GM19468 (cell line): Measurements from ENCODE around the gene RPL28.

Experiments
- ATAC-seq: cut with Tn5 transposase; IDR thresholded peaks from one replicate; pipeline ENCODE4 v1.9.1; 2021; ENCODE audit warnings: mild to moderate bottlenecking, moderate library complexity, moderate number of reproducible peaks; ENCODE audit not compliant: unreplicated experiment; ENCODE audit errors: extremely low read depth

RPL28 gene

DNA sequence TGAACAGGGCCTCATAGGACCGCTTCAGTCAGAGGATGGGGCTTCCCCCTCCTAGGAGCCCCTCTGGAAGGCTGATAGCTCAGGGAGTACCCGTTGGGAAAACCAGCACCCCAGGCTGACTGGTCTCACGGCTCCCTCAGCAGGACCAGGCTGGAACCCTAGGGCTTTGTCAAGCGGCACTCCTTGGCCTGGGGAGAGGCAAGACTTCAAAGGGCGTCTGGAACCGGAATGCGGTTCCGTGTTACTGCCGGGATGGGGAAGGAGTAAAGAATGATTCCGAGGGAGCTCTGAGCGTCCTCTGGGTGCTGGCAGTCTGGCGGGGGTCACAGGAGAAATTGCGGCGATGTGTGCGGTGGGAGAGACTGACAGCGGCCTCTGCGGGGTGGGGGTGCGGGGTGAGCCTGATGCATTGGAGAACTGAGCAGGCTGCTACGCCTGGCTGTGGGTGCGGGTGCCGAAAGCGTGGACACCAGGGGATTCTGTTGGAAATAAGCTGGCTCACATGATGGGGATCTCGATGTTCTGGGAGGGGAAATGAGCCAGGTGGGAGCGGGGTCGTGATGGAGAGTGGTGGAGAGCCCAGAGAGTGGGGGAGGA lies 33.1 kb upstream of the RPL28 start:
- no peak for ATAC-seq

DNA sequence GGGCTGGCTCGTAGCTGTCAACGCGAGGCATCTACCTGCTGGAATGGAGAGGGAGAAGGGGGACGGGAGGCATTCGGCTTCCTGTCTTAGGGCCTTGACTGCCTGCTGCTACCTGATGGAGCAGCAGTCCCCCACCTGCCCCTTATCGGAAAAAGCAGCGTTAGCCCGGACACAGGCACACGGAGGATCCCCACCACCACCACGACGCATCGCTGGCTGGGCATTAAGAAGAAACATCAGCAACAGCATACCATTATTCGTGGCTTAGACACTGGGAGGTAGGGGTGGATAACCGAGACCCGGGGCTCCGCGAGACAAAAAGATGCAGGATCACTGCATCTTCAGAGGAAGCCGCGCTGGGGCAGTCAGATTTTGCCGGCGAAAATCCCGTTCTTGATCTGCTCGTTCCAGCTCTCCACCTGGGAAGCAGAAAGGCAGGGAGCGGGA lies 32.4 kb upstream of the RPL28 start:
- ATAC-seq, result no peak

DNA sequence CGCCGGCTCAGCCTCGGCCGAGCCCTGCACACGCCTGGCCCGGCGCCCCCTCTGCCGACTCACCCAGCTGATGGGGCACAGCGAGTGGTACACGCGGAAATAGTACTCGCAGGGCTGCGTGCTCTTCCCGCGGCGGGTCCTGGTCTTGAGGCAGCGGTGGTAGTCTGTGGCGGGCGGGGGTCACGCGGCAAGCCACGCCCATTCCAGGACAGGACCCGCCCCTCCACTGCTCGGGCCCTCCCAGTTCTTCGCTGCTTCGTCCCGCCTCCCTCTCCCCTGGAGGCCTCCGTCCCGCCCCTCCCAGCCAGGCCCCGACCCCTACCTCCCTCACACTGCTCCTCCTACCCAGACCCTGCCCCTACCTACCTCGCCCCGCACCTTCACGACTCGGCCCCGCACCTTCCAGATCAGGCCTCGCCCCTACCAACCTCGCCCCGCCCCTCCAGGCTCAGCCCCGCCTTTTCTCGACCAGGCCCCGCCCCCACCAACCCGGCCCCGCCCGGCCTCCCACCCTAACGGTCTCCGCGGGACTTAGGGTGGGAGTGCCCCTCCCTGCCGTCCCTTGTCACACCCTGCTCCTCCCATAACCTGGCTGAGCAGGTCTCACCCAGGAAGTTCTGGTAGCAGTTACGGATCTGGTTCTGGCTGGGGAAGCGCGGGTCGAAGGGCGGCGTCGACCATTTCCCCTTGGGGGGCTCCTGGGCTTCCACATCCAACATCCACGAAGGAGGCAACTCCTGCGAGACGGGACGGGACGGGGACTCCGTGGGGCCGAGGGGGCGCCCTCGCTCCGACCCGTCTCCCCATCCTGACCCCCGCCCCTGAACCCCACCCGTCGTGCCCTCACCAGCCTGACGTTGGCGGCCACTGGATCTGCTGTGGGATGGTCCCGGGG lies 31.7 kb upstream of the RPL28 start:
- ATAC-seq, result no peak

DNA sequence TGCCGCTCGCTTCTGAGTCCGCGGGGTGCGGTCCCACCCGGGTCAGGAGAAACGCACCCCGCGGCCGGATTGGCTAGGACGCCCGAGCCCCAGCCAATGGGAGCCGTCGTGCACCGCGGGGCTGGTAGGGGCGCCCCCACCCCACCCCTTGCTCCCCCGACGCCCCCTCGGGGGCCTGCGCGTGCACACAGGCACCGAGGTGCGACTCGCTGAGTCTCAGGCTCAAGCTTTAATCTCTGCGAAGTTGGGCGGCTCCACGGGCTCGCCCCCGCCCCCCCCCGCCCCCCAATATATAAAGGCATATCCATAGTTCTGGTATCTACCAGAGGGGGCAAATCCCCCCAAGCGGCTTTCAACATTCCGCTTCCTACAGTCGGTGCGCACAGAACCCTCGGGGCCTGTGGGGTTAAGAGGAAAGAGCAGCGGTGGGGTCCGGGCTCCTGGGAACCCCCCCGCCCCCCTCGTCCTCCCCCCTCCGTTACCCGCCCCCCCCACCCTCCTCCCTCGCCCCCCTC lies 31.0 kb upstream of the RPL28 start, which contains the start of gene COX6B2:
Gene COX6B2 (minus strand): TSS at position 22 of the 515 bp plus-strand sequence. CDS start 198 bp downstream, outside the sequence.
- no peak for ATAC-seq

DNA sequence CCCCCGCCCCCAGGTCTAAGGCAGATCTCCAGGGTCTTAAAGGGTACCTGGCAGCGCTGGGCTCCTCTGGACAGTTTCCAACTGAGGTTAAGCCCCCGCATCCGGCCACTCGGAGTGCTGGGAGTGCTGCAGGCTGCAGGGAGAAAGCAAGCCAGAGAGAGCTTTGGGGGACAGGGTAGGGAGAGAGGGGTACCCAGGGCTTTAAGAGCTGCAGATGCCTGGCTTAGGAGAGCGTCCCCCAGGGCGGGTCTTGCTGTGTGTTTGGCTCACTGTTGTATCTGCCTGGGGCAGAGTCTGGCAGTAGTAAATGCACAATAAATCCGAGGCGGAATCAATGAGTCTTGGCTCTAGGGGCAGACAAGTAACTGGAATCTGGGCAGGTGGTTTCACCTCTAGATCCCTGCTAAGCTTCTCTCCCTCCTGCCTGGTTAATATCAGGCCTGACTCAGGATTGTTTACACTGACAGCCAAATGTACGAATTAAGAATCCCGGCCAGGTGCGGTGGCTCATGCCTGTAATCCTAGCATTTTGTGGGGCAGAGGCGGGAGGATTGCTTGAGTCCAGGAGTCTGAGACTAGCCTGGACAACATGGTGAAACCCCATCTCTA lies 30.4 kb upstream of the RPL28 start:
- ATAC-seq, result no peak

DNA sequence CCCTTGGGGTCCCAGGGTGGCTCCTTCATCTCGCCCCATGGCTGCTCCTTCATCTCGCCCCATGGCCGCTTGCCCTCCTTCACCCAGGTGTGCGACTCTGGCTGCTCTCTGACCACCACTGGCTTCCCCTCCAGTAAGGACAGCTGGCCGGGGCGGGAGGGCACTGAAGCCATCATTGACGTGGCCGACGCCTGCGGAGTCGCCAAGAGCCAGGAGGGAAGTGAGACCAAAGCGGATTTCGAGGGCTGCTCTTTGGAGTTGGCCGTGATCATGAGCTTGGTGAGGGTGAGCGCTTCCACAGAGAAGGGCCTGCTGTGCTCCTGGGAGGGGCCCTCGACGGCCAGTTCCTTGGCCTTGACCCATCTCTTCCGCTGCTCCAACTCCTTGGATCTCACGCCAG lies 27.2 kb upstream of the RPL28 start:
- no peak for ATAC-seq

DNA sequence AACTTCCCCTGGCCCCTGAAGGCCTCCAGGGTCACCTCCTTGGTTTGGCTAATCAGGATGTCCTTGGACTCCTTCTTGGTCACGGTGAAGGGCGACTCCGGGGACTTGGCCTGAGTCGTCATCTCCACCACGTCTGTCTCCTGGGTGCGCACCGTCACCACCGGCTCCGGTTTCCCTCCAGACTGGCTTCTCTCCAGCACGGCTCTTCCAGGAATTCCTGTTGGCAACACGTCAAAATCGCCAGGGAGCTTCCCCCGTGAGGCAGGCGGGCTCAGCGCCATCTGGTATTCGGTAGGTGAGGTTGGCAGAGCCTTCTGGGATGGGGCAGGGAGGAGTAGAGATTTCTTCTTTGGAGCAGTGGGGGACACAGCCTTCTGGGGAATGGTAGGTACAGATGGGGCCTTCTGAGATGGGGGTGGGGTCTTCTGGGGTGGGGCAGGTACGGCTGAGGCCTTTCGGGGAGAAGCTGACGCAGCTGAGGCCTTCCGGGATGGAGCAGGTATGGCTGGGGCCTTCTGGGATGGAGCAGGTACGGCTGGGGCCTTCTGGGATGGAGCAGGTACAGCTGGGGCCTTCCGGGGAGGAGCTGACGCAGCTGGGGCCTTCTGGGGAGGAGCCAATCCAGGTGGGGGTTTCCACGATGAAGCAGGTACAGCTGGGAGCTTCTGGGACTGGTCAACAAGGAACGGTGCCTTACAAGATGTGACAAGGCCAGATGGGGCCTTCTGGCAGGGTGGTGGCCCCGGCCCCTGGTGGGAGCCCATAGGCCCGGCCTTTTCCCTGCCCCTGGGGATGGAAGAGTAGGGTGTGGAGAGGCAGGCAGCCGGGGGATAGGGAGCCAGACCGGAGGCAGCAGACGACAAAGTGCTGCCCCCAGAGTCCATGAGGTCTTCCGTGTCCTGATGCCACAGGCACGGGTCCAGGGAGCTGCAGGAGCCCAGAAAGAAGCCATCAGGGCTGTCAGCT lies 26.5 kb upstream of the RPL28 start:
- ATAC-seq, result no peak

DNA sequence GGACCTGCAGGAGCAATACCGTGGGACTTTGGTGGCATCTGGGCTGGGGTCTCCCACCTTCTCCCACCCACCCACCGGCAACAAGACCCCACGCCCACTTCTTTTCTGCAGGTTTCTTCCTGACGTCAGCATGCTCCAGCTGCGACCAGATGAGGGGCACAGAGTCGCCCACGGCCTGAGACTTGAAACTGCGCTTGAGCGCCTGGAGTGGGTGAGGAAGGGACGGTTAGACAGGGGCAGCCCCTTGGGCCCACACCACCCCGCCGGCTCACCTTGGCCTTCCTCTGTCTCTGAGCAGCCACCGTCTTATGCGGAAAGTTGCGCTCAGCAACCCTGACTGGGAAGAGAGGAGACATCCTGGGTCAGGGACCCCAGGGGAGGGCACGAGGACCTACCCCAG lies 24.8 kb upstream of the RPL28 start:
- ATAC-seq, result no peak

DNA sequence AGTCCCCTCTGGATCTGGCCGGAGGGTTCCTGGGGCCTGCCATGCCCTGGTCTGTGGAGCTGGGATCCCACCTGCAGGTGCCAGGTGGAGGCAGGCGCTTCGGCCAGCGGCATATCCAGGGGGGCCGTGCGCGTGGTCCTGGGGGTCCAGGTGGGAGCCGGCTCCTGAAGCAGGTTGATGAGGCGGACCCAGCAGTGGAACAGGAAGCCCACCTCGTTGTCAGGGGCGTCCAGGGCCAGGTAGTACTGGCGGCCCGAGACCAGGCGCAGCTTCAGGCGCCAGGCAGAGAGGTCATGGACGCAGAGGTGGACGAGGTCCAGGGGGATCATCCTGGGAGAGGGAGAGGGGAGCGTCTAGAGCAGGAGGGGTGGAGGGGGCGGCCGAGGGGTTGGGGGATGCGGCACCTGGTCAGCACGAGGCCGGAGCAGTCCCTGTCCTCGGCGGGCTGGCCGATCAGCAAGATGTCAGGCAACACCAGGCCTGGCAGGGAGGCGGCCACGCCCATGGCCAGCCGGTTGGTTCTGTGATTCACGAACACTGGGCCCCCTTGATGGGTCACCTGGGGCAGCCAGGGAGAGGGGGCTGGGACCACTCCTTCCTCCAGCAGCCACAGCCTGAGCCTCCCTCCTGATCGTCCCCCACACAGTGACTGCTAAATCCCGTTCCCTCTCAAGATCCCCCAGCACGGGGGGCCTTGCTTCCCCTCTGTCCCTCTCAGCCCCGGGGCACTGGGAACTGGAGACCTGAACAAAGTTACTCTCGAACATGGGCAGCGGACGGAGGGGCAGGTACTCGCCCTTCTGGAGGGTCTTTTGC lies 23.4 kb upstream of the RPL28 start:
- ATAC-seq, result no peak

DNA sequence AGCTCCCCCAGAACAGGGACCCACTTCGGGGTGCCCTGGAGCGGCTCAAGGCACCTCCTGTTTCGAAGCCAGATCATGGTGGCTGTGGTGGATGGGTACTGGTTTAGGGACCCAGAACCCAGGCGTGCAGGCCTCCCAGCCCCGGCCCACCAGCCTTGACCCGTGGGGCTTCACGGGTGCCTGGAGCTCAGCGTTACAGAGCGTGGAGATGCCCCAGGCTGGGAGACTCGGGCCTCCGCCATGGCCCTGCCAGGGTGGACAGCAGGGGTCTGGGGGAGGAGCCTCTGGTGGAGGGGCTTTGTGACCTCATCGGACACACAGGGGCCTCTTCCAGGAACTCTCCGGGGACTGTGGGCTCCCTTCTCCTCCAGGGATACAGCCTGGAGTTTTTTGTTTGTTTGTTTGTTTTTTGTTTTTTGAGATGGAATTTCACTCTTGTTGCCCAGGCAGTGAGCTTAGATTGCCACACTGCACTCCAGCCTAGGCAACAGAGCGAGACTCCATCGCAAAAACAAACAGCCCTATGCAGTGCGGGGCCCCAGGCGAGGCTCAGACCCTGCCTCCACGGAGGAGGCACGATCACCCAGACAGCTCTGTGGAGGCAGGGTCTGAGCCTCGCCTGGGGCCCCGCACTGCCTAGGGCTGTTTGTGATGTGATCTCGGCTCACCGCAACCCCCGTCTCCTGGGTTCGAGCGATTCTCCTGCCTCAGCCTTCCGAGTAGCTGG lies 22.6 kb upstream of the RPL28 start, which contains the start of gene GARIN5B:
Gene GARIN5B (minus strand): TSS at position 271 of the 727 bp plus-strand sequence. CDS start 194 bp downstream, at position 77.
- no peak for ATAC-seq

DNA sequence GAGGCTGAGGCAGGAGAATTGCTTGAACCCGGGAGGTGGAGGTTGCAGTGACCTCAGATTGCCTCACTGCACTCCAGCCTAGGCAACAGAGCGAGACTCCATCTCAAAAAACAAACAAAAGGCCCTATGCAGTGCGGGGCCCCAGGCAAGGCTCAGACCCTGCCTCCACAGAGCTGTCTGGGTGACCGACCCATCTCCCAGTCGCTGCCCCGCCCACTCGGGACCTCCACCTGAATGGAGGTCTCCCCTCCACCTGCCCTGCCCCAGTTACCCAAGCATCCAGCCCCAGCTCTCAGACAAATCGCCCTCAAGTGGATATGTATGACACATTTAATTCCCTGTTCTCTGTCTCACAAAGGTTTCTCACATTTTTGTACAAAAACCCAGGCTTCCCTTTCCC lies 20.5 kb upstream of the RPL28 start:
- no peak for ATAC-seq

DNA sequence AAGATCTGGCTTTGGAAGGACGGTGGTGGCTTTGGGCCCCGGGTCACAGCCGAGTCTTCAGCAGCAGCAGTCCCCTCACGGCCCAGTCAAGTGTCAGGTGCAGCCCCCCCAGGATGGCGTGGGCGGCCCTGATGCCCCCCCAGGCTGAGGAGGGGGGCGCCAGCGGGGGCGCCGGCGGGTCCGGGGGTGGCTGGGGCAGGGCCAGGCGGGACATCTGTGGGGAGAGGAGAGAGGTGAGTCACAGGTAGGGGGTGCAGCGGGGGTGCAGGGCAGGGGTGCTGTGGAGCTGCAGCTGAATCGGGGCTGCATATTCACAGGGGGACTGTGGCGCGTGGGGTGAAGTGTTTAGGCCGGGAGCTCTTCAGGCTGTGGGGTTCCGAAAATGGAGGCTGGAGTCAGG lies 19.8 kb upstream of the RPL28 start:
- ATAC-seq, result no peak

DNA sequence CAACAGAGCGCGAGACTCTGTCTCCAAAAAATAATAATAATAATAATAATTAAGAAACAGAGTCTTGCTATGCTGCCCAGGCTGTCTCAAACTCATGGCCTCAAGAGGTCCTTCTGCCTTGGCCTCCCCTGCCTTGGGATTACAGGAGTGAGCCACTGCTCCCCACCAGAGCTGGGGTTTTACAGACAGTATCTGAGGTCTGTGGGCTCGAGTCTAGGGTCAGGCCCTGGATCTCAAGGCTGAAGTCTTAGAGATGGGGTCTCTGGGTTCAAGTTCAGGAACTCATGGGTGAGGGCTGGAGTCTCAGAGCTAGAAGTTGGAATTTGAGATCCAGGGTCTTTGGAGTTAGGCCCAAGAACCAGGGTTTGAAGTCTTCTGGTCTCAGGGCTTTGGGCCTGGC lies 18.9 kb upstream of the RPL28 start:
- ATAC-seq, result no peak

DNA sequence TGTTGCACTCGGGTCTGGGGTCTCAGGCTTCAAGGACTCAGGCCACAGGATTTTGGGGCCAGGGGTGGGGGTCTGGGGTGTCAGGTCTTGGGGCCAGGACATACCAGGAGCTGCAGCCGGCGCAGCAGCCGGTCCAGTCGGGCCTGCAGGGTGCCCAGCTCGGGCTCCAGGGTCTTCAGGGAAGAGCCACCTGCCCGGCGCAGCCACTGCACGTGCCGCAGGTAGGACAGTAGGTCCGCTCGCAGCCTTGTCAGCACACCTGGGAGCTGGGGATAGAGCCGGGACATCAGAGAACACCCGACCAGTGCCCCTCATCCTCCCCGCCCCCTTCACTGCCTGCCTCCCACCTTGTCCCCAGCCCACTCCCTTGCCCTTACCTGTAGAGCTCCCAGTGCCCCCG lies 17.6 kb upstream of the RPL28 start:
- no peak for ATAC-seq

DNA sequence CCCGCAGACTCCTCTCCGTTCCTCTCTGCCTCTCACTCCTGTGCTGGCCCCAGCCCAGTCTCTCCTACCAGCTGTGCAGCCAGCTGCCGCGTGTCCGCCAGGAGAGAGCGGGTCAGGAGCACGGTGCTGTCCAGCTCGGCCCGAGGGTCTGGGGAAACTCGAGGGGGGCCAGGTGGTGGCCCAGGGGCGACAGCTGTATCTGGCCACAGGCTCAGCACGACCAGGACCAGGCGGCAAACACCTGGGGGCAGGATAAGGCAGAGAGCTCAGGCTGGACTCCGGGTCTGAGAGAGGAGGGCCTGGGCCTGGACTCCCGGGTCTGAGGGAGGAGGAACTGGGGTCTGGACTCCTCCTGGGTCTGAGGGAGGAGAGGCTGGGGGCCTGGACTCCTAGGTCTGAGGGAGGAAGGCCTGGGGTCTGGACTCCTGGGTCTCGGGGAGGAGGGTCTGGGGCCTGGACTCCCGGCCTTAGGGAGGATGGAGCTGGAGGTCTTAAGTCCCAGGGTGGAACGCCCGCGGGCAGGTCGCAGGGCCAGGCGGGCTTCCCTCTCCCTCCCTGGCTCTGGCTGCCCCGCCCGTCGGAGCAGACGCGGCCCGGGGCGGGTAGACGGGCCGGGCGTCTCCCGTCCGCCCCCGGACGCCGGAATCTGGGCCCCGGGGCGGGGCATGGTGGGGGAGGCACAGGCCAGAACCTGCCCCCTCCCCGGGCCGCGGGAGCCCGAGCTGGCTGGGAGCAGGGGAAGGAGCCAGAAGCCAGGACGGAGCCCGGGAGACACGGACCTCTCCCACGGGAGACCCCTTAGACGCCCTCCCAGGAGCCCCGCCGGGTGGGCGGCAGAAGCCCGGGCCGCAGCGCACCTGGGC lies 16.8 kb upstream of the RPL28 start:
- ATAC-seq, result no peak

DNA sequence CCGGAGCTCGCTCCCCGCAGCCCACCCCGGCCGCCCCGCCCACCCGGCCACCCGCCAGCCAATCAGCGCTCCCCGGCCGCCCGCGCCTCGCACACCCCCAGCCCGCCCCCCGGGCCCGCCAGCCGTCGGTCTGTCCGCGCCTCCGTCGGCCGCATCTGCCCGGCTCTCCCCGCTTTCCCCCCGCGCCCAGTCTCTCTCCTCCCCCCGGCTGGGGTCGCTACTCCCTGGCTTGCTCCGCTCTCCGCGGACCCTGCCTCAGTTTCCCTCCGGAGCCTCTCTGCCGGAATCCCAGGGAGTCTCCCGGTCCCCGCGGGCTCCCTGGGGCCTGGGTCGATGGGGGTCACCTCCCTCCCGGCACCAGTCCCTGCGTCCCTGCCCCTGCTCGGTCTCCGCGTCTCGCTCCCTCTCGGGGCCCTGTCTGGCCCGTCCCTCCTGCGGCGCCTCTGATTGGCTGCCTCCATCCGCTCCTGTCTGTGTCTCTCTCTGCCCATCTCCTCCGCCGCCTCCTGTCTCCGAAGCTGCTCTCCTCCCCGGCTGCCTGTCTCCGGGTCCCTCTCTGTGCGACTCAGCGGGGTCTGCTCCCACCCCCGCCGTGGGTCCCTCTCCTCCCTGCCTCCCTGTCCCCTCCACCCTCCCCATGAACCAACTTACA lies 16.0 kb upstream of the RPL28 start:
- ATAC-seq, result no peak
